ENCODE results near the gene CXCR6. TPM values are rescaled to one million over a fixed set of nuclear protein-coding genes. Genes with fewer than 3 reads are reported as not detected.

Gene CXCR6
- total and polyA plus RNA-seq, 2 of the 8 experiments (the other 6 are each of a cell fraction or from before 2014, with no cell fraction given) = not detected

- no peak for TF ChIP-seq HDAC6 (IDR thresholded peaks at IDR 0.05; ENCODE audit: low read depth, low read length)
- no peak for TF ChIP-seq RAD21 (IDR thresholded peaks at IDR 0.05 in 1 of 2, conservative IDR thresholded peaks at IDR 0.05 in 1 of 2; ENCODE audit: low read depth in 2 of 2, low read length in 2 of 2)
- no peak for TF ChIP-seq RNF2 (IDR thresholded peaks at IDR 0.05; ENCODE audit: borderline replicate concordance, low read depth, low read length, missing control alignments, poor library complexity, severe bottlenecking)
- TF ChIP-seq YY1 (IDR thresholded peaks at IDR 0.05; ENCODE audit: low read depth, low read length) = no peak
- TF ChIP-seq MAFK (IDR thresholded peaks at IDR 0.05; ENCODE audit: low read depth, low read length) = no peak
- TF ChIP-seq TEAD4 (IDR thresholded peaks at IDR 0.05; ENCODE audit: low read depth, low read length) = no peak
- TF ChIP-seq CTBP2 (IDR thresholded peaks at IDR 0.05; ENCODE audit: borderline replicate concordance, insufficient read depth, insufficient read length, low read length) = no peak
- TF ChIP-seq SP2 (IDR thresholded peaks at IDR 0.05; ENCODE audit: low read length) = no peak
- no peak for TF ChIP-seq ASH2L (IDR thresholded peaks at IDR 0.05; ENCODE audit: low read length)
Measured at GRCh38 chr3:45943207-45943846, at the start of gene CXCR6 (continued).
